Measurements from ENCODE around the gene TAS2R4.

- TF ChIP-seq FOXK2 (IDR thresholded peaks at IDR 0.05): no peak
- no peak for TF ChIP-seq SUZ12 (IDR thresholded peaks at IDR 0.05)
- no peak for TF ChIP-seq BHLHE40 (IDR thresholded peaks at IDR 0.05; ENCODE audit: borderline replicate concordance)
- TF ChIP-seq ZNF384 (IDR thresholded peaks at IDR 0.05): no peak
- TF ChIP-seq ARNT (IDR thresholded peaks at IDR 0.05): no peak
- TF ChIP-seq ELF4 (IDR thresholded peaks at IDR 0.05): no peak
- no peak for TF ChIP-seq FOXM1 (IDR thresholded peaks at IDR 0.05; ENCODE audit: borderline replicate concordance)
- no peak for TF ChIP-seq CTBP1 (IDR thresholded peaks at IDR 0.05; ENCODE audit: borderline replicate concordance)
- TF ChIP-seq SP1 (IDR thresholded peaks at IDR 0.05): no peak
- no peak for TF ChIP-seq HDGF (IDR thresholded peaks at IDR 0.05; ENCODE audit: borderline replicate concordance)
These were observed 32.3 kb upstream of the TAS2R4 start for GRCh38 chr7:141744131-141744530.

Measured in HEK293T (cell line).